HG03558 (cell line): ENCODE results near the gene HSPA1A.
A peak's percentile ranks its signal among the peaks of the same experiment; 100 is the strongest.
"Not testable (repeated sequence)": the region's sequence is repeated elsewhere in the genome, so short reads cannot be mapped to it uniquely, and the experiment has no call there.

Experiments used
- ATAC-seq: cut with Tn5 transposase; IDR thresholded peaks from one replicate; pipeline ENCODE4 v1.9.1; 2021; ENCODE audit warnings: moderate number of reproducible peaks; ENCODE audit not compliant: unreplicated experiment; ENCODE audit errors: extremely low read depth

HSPA1A gene

GRCh38 chr6:31806470-31807272, 8.7 kb upstream of the HSPA1A start, which contains the start of gene LSM2:
LSM2 (minus strand) TSS chr6:31806966; CDS start chr6:31806757, 209 bp downstream.
- ATAC-seq = peak; percentile 78

GRCh38 chr6:31808599-31808998, 6.7 kb upstream of the HSPA1A start:
- not testable (repeated sequence) for ATAC-seq

- no peak for ATAC-seq
Measured at GRCh38 chr6:31811645-31812044, 3.7 kb upstream of the HSPA1A start.

GRCh38 chr6:31813465-31813849, 1.9 kb upstream of the HSPA1A start:
- ATAC-seq = no peak

GRCh38 chr6:31814677-31815024, 692 bp upstream of the HSPA1A start:
- ATAC-seq = no peak

- not testable (repeated sequence) for ATAC-seq
Measured at GRCh38 chr6:31817133-31817928, 2.0 kb downstream of the HSPA1A start.

GRCh38 chr6:31817929-31818511, 2.7 kb downstream of the HSPA1A start:
- not testable (repeated sequence) for ATAC-seq

GRCh38 chr6:31819871-31820299, 4.5 kb downstream of the HSPA1A start:
- ATAC-seq = no peak

GRCh38 chr6:31820399-31820798, 5.1 kb downstream of the HSPA1A start:
- ATAC-seq = not testable (repeated sequence)

- no peak for ATAC-seq
Measured at GRCh38 chr6:31821301-31822035, 6.1 kb downstream of the HSPA1A start.

- ATAC-seq = no peak
Measured at GRCh38 chr6:31822036-31822821, 6.9 kb downstream of the HSPA1A start.

- ATAC-seq = not testable (repeated sequence)
Measured at GRCh38 chr6:31823592-31824196, 8.4 kb downstream of the HSPA1A start.

GRCh38 chr6:31825553-31825952, 10.2 kb downstream of the HSPA1A start:
- no peak for ATAC-seq

- no peak for ATAC-seq
Measured at GRCh38 chr6:31826793-31827285, 11.5 kb downstream of the HSPA1A start.

GRCh38 chr6:31827286-31828079, 12.1 kb downstream of the HSPA1A start, which contains the start of gene HSPA1B:
HSPA1B (plus strand) TSS chr6:31827738; CDS start chr6:31827951, 213 bp downstream.
- peak; percentile 30 for ATAC-seq

- ATAC-seq = no peak
Measured at GRCh38 chr6:31829633-31830283, 14.4 kb downstream of the HSPA1A start.

GRCh38 chr6:31830886-31831335, 15.6 kb downstream of the HSPA1A start:
- ATAC-seq = no peak
